NB4 (cell line): Measurements from ENCODE around the gene ACSBG1.

Source experiments
- POLR2A ChIP-seq: IDR thresholded peaks from 2 replicates; pipeline ENCODE4 v1.6.1; 2011; ENCODE audit warnings: mild to moderate bottlenecking; ENCODE audit not compliant: insufficient read length; ENCODE audit errors: extremely low read depth
- TF ChIP-seq, protein P1 (sequence below): IDR thresholded peaks from one replicate; pipeline ENCODE4 v1.5.1; 2012; ENCODE audit warnings: low read depth, low read length
- TF ChIP-seq, protein P2 (sequence below): IDR thresholded peaks from 2 replicates; pipeline ENCODE4 v1.6.1; 2011; ENCODE audit warnings: low read depth, low read length

DNA sequence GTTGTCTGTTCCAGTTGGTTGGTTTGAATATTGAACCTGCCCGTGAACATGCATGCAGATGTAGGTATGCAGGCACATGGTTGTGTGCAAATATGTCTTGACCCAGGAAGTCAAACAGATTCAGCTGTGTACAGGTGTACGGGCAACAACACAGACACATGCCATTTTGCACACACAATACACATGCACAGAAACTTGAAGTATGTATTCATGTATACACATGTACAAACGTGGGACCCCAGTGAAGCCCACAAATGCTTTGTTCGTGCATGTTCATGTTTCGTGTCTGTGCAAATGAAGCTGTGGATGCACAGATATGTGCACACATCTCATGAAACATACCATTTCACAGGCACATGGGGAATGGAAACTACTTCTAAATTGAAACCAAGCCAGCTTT, 54.5 kb downstream of the ACSBG1 start:
- TF ChIP-seq, protein P1, sequence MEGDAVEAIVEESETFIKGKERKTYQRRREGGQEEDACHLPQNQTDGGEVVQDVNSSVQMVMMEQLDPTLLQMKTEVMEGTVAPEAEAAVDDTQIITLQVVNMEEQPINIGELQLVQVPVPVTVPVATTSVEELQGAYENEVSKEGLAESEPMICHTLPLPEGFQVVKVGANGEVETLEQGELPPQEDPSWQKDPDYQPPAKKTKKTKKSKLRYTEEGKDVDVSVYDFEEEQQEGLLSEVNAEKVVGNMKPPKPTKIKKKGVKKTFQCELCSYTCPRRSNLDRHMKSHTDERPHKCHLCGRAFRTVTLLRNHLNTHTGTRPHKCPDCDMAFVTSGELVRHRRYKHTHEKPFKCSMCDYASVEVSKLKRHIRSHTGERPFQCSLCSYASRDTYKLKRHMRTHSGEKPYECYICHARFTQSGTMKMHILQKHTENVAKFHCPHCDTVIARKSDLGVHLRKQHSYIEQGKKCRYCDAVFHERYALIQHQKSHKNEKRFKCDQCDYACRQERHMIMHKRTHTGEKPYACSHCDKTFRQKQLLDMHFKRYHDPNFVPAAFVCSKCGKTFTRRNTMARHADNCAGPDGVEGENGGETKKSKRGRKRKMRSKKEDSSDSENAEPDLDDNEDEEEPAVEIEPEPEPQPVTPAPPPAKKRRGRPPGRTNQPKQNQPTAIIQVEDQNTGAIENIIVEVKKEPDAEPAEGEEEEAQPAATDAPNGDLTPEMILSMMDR = no peak
- no peak for TF ChIP-seq POLR2A
- TF ChIP-seq, protein P2, sequence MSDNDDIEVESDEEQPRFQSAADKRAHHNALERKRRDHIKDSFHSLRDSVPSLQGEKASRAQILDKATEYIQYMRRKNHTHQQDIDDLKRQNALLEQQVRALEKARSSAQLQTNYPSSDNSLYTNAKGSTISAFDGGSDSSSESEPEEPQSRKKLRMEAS = no peak
